Activated CD4-positive, alpha-beta T cell treated with anti-CD3 and anti-CD28 coated beads for 36 hours (primary cell): Measurements from ENCODE around the gene CD7. TPM values are rescaled to one million over a fixed set of nuclear protein-coding genes. Genes with fewer than 3 reads are reported as not detected.
A peak's percentile ranks its signal among the peaks of the same experiment; 100 is the strongest.

Source experiments
- ATAC-seq: fragments of 200-7000 bp; cut with Tn5 transposase; one replicate; pipeline ENCODE4 v1.10.0; 2021; ENCODE audit warnings: mild to moderate bottlenecking, moderate library complexity
- CTCF ChIA-PET: fragments of 350-600 bp; sonication (Branson Sonifier 250); formaldehyde crosslinking; loops from one replicate; lab custom pipeline; 2021; ENCODE audit warnings: antibody characterized with exemption; lab: Charles Lee
- POLR2A ChIA-PET: fragments of 350-600 bp; sonication (Branson Sonifier 250); formaldehyde crosslinking; loops from one replicate; lab custom pipeline; 2021; ENCODE audit warnings: antibody characterized with exemption, inconsistent platforms; lab: Charles Lee
- DNase-seq: peaks from one replicate; pipeline ENCODE4 v3.0.0-alpha.2; 2020
- H3K27ac Mint-ChIP-seq: one replicate; pipeline ENCODE4 v1.8.0; 2021; ENCODE audit warnings: mixed read lengths
- H3K27me3 Mint-ChIP-seq: one replicate; pipeline ENCODE4 v1.8.0; 2021; ENCODE audit warnings: mixed read lengths
- H3K36me3 Mint-ChIP-seq: one replicate; pipeline ENCODE4 v1.8.0; 2021; ENCODE audit warnings: low read depth, mixed read lengths
- H3K4me1 Mint-ChIP-seq: one replicate; pipeline ENCODE4 v1.8.0; 2021; ENCODE audit warnings: mixed read lengths
- H3K4me3 Mint-ChIP-seq: one replicate; pipeline ENCODE4 v1.8.0; 2021; ENCODE audit warnings: mild to moderate bottlenecking, moderate library complexity, mixed read lengths
- H3K9me3 Mint-ChIP-seq: one replicate; pipeline ENCODE4 v1.8.0; 2021; ENCODE audit warnings: low read depth, mixed read lengths
- intact Hi-C, 2 experiments: fragments of 100-400 bp; cut with DNase I in 1 of 2; cut with micrococcal nuclease in 1 of 2; formaldehyde crosslinking; loops; one replicate each; pipeline versions ENCODE4 v1.14.2 to v1.15.1; 2022 to 2024; cut with DNase I, micrococcal nuclease
- total RNA-seq, 2 experiments: library from RNA; stranded (reverse); gene quantifications; one replicate each; pipeline ENCODE4 v1.2.3, GENCODE V29; 2021

The CD7 gene
- total RNA-seq, 2 experiments from 2014 or later = 614 to 725 TPM

DNA sequence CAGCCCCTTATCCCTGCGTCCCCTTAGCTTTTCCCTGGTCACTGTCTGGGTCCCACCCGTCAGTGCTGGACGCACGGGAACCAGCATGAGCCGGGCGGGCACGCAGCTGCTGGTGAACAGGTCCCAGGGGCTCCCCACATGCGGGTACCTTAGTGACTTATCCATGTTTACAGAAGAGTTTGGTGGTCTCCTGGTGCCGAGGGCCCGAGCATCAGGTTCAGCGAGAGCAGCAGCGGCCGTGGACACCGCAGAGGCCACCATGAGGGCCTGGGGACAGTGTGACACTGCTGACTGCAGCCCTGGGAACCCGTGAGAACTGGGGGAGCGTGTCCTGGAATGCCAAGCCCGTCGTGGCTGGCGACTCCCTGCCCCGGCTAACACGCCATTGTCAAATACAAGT lies 6.5 kb downstream of the CD7 start:
- H3K27ac Mint-ChIP-seq = no peak overlapping the region
- H3K4me3 Mint-ChIP-seq = no peak overlapping the region
- H3K36me3 Mint-ChIP-seq = peaks cover 35% of the 10 kb centered on the region
- POLR2A ChIA-PET = interaction anchor here (0.6 to 1.2 kb wide), 4 partner anchors 11 to 73 kb away, joined by 3 to 6 read pairs (median 3); no protein-coding TSS in a partner anchor
- CTCF ChIA-PET = no interaction called here
- intact Hi-C loops = no loop called here
- DNase-seq = no peak
- H3K4me1 Mint-ChIP-seq = peaks cover 26% of the 10 kb centered on the region
- no peaks in the 10 kb centered on the region for H3K27me3 Mint-ChIP-seq
- peaks cover 7% of the 10 kb centered on the region for H3K9me3 Mint-ChIP-seq
- no peak for ATAC-seq

DNA sequence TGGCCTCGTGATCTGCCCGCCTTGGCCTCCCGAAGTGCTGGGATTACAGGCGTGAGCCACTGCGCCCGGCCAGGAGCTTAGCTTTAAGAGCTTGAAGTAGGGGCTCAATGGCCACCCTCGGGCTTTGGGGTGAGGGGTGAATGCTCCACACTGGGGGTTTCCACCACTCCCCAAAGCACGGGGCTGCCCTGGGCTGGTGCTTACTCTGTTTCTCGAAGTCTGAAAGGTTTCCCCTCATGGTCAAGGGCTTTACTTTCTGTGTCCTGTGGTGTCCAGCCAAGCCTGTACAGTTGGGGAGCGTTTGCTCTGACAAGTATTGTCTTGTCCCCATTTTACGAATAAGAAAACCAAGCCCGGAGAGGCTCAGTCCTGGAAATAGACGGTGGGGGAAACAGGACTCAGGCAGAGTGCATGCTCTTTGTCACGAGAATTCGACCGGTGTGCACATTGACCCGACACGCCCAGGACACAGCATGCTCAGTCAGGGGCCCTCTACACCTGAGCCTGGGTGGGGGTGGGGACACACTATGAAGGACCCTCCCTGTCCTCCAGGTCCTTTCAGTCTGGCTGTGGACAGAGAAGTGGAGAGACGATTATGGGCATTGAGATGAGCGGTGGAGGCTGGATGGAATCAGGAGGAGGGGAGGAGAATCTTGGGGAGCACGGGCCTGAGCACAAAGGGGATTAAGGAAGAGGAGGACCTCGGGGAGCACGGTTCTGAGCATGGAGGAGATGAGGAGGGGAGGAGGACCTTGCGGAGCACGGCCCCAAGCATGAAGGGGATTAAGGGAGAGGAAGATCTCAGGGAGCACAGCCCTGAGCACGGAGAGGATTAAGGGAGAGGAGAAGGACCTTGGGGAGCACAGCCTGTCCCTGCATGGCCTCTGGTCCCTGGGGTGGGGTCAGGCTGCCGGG lies 7.5 kb downstream of the CD7 start:
- POLR2A ChIA-PET = interaction anchor here (0.6 to 1.4 kb wide), 4 partner anchors 8 to 72 kb away, joined by 3 to 5 read pairs (median 3); partner anchors contain the start of gene CD7
- no peak overlapping the region for H3K27ac Mint-ChIP-seq

DNA sequence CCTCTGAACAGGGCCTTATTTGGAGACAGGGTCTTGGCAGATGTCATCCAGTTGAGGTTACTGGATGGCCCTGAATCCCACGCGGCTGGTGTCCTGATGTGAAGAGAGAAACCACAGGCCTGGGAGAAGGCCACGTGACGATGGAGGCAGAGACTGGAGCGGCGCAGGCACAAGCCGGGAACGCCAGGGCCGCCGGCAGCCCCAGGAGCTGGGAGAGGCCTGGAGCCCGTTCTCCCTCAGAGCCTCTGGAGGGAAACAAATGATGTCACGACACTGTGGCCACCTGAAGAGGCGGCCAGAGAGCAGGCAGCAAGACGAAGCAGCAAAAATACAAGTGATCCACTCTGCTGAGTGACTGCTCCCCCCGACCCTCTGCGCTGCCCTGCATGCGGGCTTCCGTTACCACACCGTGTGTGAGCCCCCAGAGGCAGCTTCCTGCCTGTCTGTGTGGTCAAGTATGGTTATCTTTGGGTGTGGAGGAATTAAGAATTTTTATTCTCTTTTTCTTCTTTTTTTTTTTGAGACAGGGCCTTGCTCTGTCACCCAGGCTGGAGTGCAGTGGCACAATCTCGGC lies 11.6 kb downstream of the CD7 start:
- ChIA-PET POLR2A (interaction anchor here (0.7 to 2.7 kb wide), 6 partner anchors 8 to 547 kb away, joined by 3 to 82 read pairs (median 14); partner anchors contain the start of gene CD7), CTCF (interaction anchor here (1.1 to 2.4 kb wide), 4 partner anchors 9 to 15 kb away, joined by 3 to 15 read pairs (median 9); partner anchors contain the start of gene CD7)
- H3K4me1 Mint-ChIP-seq = peaks cover 58% of the 10 kb centered on the region
- peak overlapping the region; percentile 99 for H3K27ac Mint-ChIP-seq
- H3K36me3 Mint-ChIP-seq = peaks cover 13% of the 10 kb centered on the region
- ATAC-seq = no peak
- peak overlapping the region; percentile 63 for H3K4me3 Mint-ChIP-seq
- H3K27me3 Mint-ChIP-seq = no peaks in the 10 kb centered on the region
- H3K9me3 Mint-ChIP-seq = peaks cover 7% of the 10 kb centered on the region
- peak; percentile 27 for DNase-seq
- intact Hi-C loops = loop anchor here (1.0 kb wide), 3 partner anchors 8 to 15 kb away; no protein-coding TSS in a partner anchor

More for the DNA sequence above, 7.5 kb downstream of the CD7 start:
- H3K36me3 Mint-ChIP-seq = peaks cover 28% of the 10 kb centered on the region
- intact Hi-C loops = no loop called here
- H3K27me3 Mint-ChIP-seq = no peaks in the 10 kb centered on the region
- no peak for ATAC-seq
- no peak overlapping the region for H3K4me3 Mint-ChIP-seq
- peaks cover 36% of the 10 kb centered on the region for H3K4me1 Mint-ChIP-seq
- CTCF ChIA-PET = interaction anchor here (0.5 to 0.8 kb wide), 3 partner anchors 11 to 106 kb away, joined by 3 to 4 read pairs (median 4); no protein-coding TSS in a partner anchor
- peaks cover 7% of the 10 kb centered on the region for H3K9me3 Mint-ChIP-seq
- no peak for DNase-seq

DNA sequence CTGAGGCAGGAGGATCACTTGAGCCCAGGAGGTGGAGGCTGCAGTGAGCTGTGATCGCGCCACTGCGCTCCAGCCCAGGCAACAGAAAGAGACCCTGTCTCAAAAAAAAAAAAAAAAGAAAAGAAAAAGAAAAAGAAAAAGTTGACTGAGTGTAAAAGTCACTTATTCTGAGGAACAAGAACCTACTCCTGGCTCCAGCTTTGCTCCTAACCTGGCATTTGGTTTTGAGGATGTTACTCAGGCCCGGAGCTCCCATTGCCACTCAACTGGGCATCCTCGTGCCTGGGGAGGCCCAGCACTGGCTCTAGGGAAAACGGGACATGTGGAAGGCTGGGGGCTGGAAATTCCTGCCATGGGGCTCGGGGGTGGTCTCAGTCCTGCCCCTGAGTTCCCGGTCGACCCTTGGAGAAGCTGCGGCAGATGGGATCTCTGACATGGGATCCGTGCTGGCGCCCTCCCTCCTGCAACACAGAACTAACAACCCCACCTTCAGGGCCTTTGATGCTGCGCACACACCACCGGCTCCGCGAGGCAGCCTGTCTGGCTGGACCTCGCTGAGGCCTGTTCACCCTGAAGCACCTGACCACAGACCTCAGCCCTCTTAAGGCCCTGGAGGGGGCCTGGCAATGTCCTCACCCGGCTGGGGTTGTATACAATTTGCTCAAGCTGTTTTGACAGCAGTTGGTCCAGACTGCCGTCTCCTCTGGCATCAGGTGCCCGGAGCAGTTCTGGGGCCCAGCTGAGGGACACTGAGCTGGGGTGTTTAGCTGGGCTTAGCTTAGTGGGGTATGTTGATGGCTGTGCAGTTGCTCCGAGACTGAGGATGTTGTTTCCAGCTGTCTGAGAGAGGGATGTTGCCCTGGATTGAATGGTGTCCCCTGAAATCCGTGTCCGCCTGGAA lies 12.3 kb downstream of the CD7 start:
- H3K4me1 Mint-ChIP-seq = peaks cover 66% of the 10 kb centered on the region
- intact Hi-C loops = no loop called here
- ChIA-PET POLR2A (interaction anchor here (0.6 to 9.6 kb wide), 10 partner anchors 8 to 199 kb away, joined by 3 to 94 read pairs (median 8); partner anchors contain the start of gene CD7), CTCF (interaction anchor here (2.4 kb wide), 2 partner anchors 8 to 16 kb away, joined by 12 to 15 read pairs; no protein-coding TSS in a partner anchor)
- peaks cover 7% of the 10 kb centered on the region for H3K9me3 Mint-ChIP-seq
- peaks cover 13% of the 10 kb centered on the region for H3K36me3 Mint-ChIP-seq
- no peak for ATAC-seq
- DNase-seq = peak; percentile 37
- peak overlapping the region; percentile 99 for H3K27ac Mint-ChIP-seq
- H3K4me3 Mint-ChIP-seq = peak overlapping the region; percentile 63
- no peaks in the 10 kb centered on the region for H3K27me3 Mint-ChIP-seq

DNA sequence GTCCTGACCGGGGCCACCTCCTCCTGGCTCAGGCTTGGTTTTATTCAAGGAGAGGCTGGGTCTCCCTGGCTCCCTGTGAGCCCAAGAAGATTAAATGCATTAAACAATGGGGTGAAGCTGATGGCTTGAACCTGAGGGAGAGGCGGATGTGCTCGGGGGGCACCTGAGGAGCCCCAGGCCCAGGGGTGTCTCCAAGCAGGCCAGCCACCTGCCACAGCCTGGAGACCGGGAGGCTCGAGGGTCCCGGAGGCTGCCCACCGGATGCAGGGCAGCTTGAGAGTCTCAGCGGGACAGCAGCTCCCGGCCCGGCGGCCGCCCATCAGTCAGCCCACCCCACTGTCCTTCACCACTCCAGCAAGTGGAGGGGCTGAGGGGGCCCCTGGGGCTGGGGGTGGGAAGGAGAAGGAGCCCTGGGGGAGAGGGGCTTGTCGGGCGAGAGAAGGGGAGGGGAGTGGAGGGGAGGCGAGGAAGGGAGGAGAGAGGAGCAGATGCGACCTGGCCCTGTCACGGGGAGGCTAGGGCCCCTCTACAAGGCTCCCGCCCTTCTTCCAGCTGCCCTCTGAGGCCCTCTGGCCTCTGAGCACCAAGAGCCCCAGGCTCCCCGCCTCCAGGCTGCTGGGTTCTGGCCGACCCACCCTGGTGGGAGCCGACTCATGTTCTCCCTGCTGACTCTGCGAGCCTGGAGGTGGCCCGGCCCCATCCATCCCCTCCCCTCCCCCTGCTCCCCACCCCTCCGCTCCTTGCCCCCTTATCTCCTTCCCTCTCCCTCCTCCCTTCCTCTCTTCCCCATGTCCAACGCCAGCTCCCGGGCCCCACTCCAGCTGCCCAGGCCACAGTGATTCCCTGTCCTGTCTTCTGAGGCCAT lies 13.2 kb downstream of the CD7 start:
- Mint-ChIP-seq H3K9me3 (peaks cover 7% of the 10 kb centered on the region), H3K27me3 (no peaks in the 10 kb centered on the region), H3K4me3 (peak overlapping the region; percentile 80), H3K4me1 (peaks cover 72% of the 10 kb centered on the region), H3K27ac (peak overlapping the region; percentile 100), H3K36me3 (peaks cover 13% of the 10 kb centered on the region)
- ChIA-PET POLR2A (interaction anchor here (0.6 to 9.6 kb wide), 6 partner anchors 10 to 198 kb away, joined by 3 to 94 read pairs (median 6); partner anchors contain the start of gene CD7), CTCF (interaction anchor here (1.1 to 4.5 kb wide), 3 partner anchors 7 to 68 kb away, joined by 3 to 23 read pairs (median 15); no protein-coding TSS in a partner anchor)
- DNase-seq (peak; percentile 31), ATAC-seq (no peak)
- intact Hi-C loops = no loop called here

DNA sequence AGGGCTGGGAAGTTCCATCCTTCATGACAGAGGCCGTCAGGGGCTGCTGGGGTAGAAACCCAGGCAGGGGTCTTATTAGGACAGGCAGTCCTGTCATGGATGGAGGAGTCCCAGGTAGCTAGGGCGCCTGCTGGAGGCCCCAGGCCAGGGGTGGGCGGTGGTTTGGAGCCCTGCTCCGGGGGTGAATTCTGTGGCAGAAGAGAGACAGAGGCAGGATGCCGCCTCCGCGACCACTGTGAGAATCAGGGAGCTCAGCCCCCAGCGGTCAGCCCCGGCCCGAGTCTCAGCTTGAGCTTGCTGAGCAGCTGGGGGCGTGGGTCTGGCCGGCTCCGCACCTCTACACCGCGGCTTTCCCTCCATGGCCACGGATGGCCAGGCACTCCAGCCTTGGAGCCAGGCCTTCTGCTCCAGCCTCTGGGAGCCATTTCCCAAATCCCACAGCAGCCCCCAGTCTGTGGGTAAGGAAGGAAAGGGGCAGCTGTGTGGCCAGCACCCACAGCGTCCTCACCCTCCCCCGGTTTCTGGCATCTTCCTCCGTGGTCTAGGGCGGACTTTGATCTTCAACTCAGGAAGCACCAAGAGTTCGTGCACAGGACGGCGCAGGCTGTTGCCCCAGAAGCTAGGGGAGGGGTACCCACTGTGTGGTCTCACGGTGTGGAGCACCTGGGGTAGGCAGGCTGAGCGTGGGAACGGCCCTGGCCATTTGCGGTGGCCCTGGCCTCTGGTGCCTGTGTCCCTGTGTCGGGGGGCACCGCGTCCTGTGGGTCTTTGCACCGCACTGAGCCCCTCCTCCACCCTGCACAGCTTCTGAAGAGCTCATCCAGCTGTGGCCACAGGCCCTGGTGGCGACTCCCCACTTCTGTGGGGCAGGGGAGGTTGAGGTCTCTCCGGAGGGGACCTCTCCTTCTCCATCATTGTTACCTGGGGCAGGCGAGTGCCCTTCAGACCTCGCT lies 14.1 kb downstream of the CD7 start:
- H3K27ac Mint-ChIP-seq = peak overlapping the region; percentile 100
- intact Hi-C loops = loop anchor here in 1 of 2 experiments (1.0 kb wide), 1 partner anchor 18 kb away; no protein-coding TSS in a partner anchor
- H3K4me3 Mint-ChIP-seq = peak overlapping the region; percentile 80
- no peaks in the 10 kb centered on the region for H3K27me3 Mint-ChIP-seq
- peaks cover 7% of the 10 kb centered on the region for H3K9me3 Mint-ChIP-seq
- DNase-seq (peak; percentile 59), ATAC-seq (no peak)
- CTCF ChIA-PET = interaction anchor here (1.1 to 4.5 kb wide), 4 partner anchors 14 to 67 kb away, joined by 3 to 23 read pairs (median 6); partner anchors contain the start of gene CD7
- POLR2A ChIA-PET = interaction anchor here (0.7 to 9.6 kb wide), 5 partner anchors 10 to 268 kb away, joined by 3 to 94 read pairs (median 3); partner anchors contain the start of gene CD7
- peaks cover 73% of the 10 kb centered on the region for H3K4me1 Mint-ChIP-seq
- H3K36me3 Mint-ChIP-seq = peaks cover 13% of the 10 kb centered on the region

DNA sequence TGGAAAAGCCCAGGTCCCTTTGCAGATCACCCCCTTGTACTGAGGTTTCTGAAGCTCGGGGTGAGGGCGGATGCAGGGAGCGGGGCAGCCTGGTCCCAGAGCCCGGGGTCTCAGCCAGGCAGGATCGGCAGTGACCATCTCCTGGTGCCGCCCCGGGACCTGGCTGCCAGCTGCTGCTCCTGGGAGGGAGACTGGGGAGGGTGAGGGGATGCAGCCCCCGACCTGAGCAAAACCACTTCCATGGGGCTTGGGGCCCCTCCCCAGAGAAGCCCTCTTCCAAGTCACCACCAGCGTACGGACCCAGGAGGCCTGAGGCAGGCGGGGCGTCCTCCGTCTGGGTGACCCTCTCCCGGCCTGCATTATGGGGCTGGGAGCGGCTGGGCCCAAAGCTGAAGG lies 14.8 kb downstream of the CD7 start:
- peaks cover 67% of the 10 kb centered on the region for H3K4me1 Mint-ChIP-seq
- peak; percentile 48 for DNase-seq
- peak overlapping the region; percentile 100 for H3K27ac Mint-ChIP-seq
- ChIA-PET POLR2A (interaction anchor here (1.0 to 9.6 kb wide), 3 partner anchors 15 to 97 kb away, joined by 3 to 94 read pairs (median 3); partner anchors contain the start of gene CD7), CTCF (interaction anchor here (1.1 to 4.5 kb wide), 4 partner anchors 14 to 66 kb away, joined by 3 to 23 read pairs (median 6); partner anchors contain the start of gene CD7)
- H3K27me3 Mint-ChIP-seq = no peaks in the 10 kb centered on the region
- no peak for ATAC-seq
- H3K36me3 Mint-ChIP-seq = peaks cover 9% of the 10 kb centered on the region
- intact Hi-C loops = loop anchor here in 1 of 2 experiments (1.0 kb wide), 1 partner anchor 19 kb away; no protein-coding TSS in a partner anchor
- H3K4me3 Mint-ChIP-seq = peak overlapping the region; percentile 80
- H3K9me3 Mint-ChIP-seq = peaks cover 4% of the 10 kb centered on the region

DNA sequence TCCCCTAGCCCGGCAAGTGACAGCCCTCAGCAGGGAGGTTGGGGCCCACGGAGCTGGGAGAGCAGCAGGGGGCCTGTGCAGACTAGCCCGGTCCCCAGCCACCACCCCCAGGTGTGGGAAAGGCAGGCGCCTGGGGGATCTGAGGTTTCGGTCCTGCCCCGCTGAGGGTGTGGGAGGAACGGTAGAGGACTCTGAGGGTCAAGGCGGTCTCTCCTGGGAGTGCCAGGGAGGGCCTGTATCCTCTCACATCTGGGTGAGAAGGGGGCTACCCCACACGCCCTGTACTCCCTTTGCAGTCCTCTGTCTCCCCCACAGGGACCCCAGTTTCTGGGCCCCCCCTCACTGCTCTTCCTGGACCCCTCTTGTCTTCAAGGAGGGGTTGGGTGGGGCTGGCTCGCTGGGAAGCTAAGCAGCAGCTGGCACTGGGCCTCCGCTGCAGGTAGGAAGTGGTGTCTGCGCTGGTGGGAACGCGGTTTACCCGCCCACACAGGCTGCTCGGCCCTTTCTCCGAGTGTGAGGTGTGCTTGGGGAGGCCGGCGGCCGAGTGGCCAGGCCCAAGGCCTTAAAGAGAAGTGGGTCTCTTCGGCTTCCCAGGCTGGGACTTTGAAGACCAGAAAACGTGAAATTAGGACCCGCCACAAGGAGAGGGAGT lies 15.4 kb downstream of the CD7 start:
- Mint-ChIP-seq H3K36me3 (peaks cover 9% of the 10 kb centered on the region), H3K4me3 (peak overlapping the region; percentile 80), H3K4me1 (peaks cover 72% of the 10 kb centered on the region), H3K9me3 (peaks cover 4% of the 10 kb centered on the region), H3K27ac (peak overlapping the region; percentile 100), H3K27me3 (no peaks in the 10 kb centered on the region)
- DNase-seq (peak; percentile 83), ATAC-seq (no peak)
- intact Hi-C loops = loop anchor here in 1 of 2 experiments (1.0 kb wide), 1 partner anchor 19 kb away; no protein-coding TSS in a partner anchor
- ChIA-PET POLR2A (interaction anchor here (0.6 to 9.6 kb wide), 9 partner anchors 10 to 96 kb away, joined by 3 to 94 read pairs (median 4); partner anchors contain the start of gene CD7), CTCF (interaction anchor here (1.1 to 4.5 kb wide), 5 partner anchors 9 to 33 kb away, joined by 3 to 23 read pairs (median 6); partner anchors contain the start of gene CD7)
